GM23338 (cell line): ENCODE measurements around the gene PURA. TPM values are rescaled to one million over a fixed set of nuclear protein-coding genes. Genes with fewer than 3 reads are reported as not detected.

Source experiments
- ATAC-seq: fragments of 200-7000 bp; cut with Tn5 transposase; 3 replicates; pipeline ENCODE4 v1.9.1; 2020
- DNase-seq: peaks from one replicate; pipeline ENCODE4 v3.0.0-alpha.2; 2015; ENCODE audit warnings: low spot score
- H2AFZ ChIP-seq: fragments of 200-600 bp; sonication (generic); 2 replicates; pipeline ENCODE4 v1.8.0; 2016; ENCODE audit warnings: antibody characterized with exemption, mild to moderate bottlenecking, moderate library complexity
- H3F3A ChIP-seq: fragments of 200-600 bp; sonication (generic); replicated peaks from 2 replicates; pipeline ENCODE4 v1.8.0; 2017; ENCODE audit warnings: antibody characterized with exemption, mixed run types, low read depth
- H3K27ac ChIP-seq: fragments of 200-600 bp; sonication (generic); 2 replicates; pipeline ENCODE4 v1.6.1; 2016; ENCODE audit warnings: low read depth
- H3K27me3 ChIP-seq: fragments of 200-600 bp; sonication (generic); 2 replicates; pipeline ENCODE4 v1.8.0; 2016; ENCODE audit warnings: mild to moderate bottlenecking, mixed run types, moderate library complexity; ENCODE audit not compliant: insufficient read depth
- H3K36me3 ChIP-seq: fragments of 200-600 bp; sonication (generic); 2 replicates; pipeline ENCODE4 v1.8.0; 2016; ENCODE audit warnings: mild to moderate bottlenecking; ENCODE audit not compliant: insufficient read depth
- H3K4me1 ChIP-seq: fragments of 200-600 bp; sonication (generic); 2 replicates; pipeline ENCODE4 v1.8.0; 2016; ENCODE audit warnings: mild to moderate bottlenecking, moderate library complexity; ENCODE audit not compliant: insufficient read depth
- H3K4me2 ChIP-seq: fragments of 200-600 bp; sonication (generic); 2 replicates; pipeline ENCODE4 v1.7.1; 2017; ENCODE audit warnings: mixed run types
- H3K4me3 ChIP-seq: fragments of 200-600 bp; sonication (generic); 2 replicates; pipeline ENCODE4 v1.6.1; 2016; ENCODE audit warnings: mixed run types
- H3K79me2 ChIP-seq: fragments of 200-600 bp; sonication (generic); replicated peaks from 2 replicates; pipeline ENCODE4 v1.8.0; 2017; ENCODE audit warnings: mild to moderate bottlenecking; ENCODE audit not compliant: insufficient read depth
- H3K9me2 ChIP-seq: fragments of 200-600 bp; sonication (generic); 2 replicates; pipeline ENCODE4 v1.8.0; 2017; ENCODE audit not compliant: insufficient read depth
- H4K20me1 ChIP-seq: fragments of 200-600 bp; sonication (generic); replicated peaks from 2 replicates; pipeline ENCODE4 v1.8.0; 2017; ENCODE audit warnings: mild to moderate bottlenecking; ENCODE audit not compliant: insufficient read depth
- H3K27ac Mint-ChIP-seq: 2 replicates; pipeline ENCODE4 v1.8.0; 2020; ENCODE audit warnings: inconsistent platforms, mild to moderate bottlenecking, moderate library complexity, mixed read lengths
- H3K27me3 Mint-ChIP-seq: 3 replicates; pipeline ENCODE4 v1.8.0; 2022; ENCODE audit warnings: low read depth, mild to moderate bottlenecking, moderate library complexity, mixed read lengths, inconsistent platforms; ENCODE audit not compliant: insufficient read depth, poor library complexity
- H3K36me3 Mint-ChIP-seq: 3 replicates; pipeline ENCODE4 v1.8.0; 2021; ENCODE audit warnings: low read depth, mild to moderate bottlenecking, inconsistent platforms, moderate library complexity, mixed read lengths
- H3K4me1 Mint-ChIP-seq: 3 replicates; pipeline ENCODE4 v1.8.0; 2020; ENCODE audit warnings: mild to moderate bottlenecking, inconsistent platforms, mixed read lengths
- H3K4me3 Mint-ChIP-seq: 3 replicates; pipeline ENCODE4 v1.8.0; 2021; ENCODE audit warnings: moderate library complexity, mild to moderate bottlenecking, inconsistent platforms, mixed read lengths
- H3K9me3 Mint-ChIP-seq: 3 replicates; pipeline ENCODE4 v1.8.0; 2020; ENCODE audit warnings: moderate library complexity, mild to moderate bottlenecking, inconsistent platforms, mixed read lengths
- EZH2phosphoT487 ChIP-seq: fragments of 200-600 bp; sonication (generic); IDR thresholded peaks from one replicate; pipeline ENCODE4 v1.8.1; 2018; ENCODE audit warnings: antibody characterized with exemption; ENCODE audit not compliant: unreplicated experiment
- JUNB ChIP-seq: IDR thresholded peaks from one replicate; pipeline ENCODE4 v1.6.1; 2016; ENCODE audit warnings: antibody characterized with exemption; ENCODE audit not compliant: unreplicated experiment
- POLR2AphosphoS5 ChIP-seq: IDR thresholded peaks from 2 replicates; pipeline ENCODE4 v1.6.1; 2016; ENCODE audit warnings: antibody characterized with exemption, low read depth
- ZNF114 ChIP-seq: fragments of 250-450 bp; sonication (Bioruptor Pico); IDR thresholded peaks from 2 replicates; pipeline ENCODE4 v1.5.0; 2020; ENCODE audit warnings: mild to moderate bottlenecking, moderate library complexity
- ZNF331 ChIP-seq: fragments of 250-450 bp; sonication (Bioruptor Pico); IDR thresholded peaks from 2 replicates; pipeline ENCODE4 v1.5.0; 2020; ENCODE audit warnings: low read depth, mild to moderate bottlenecking, moderate library complexity
- polyA plus RNA-seq: library from polyadenylated mRNA; unstranded; fragments of >200 nt; fragmentation: Nextera tagmentation; extraction: Ambion mirVana; gene quantifications from 2 replicates; pipeline ENCODE4 v1.2.1, GENCODE V29; 2016
- total RNA-seq: library from RNA; depleted of rRNA; stranded (reverse); fragments of >200 nt; shearing (Covaris generic); gene quantifications from 2 replicates; pipeline ENCODE4 v1.2.3, GENCODE V29; 2014
- TF ChIP-seq, protein P1 (sequence below): fragments of 250-450 bp; sonication (Bioruptor Pico); IDR thresholded peaks from 2 replicates; pipeline ENCODE4 v1.5.0; 2020; ENCODE audit warnings: mild to moderate bottlenecking, moderate library complexity
- TF ChIP-seq, protein P2 (sequence below), 2 experiments: fragments of 200-600 bp in 1 of 2; sonication (generic) in 1 of 2; conservative IDR thresholded peaks; 2 replicates each; pipeline versions ENCODE4 v1.5.1 to v1.6.1; 2016 to 2017; ENCODE audit warnings: antibody characterized with exemption in 2 of 2, low read depth in 2 of 2, mild to moderate bottlenecking in 2 of 2, moderate library complexity in 1 of 2
- TF ChIP-seq, protein P3 (sequence below): IDR thresholded peaks from one replicate; pipeline ENCODE4 v1.6.1; 2018; ENCODE audit warnings: antibody characterized with exemption; ENCODE audit not compliant: unreplicated experiment
- TF ChIP-seq, protein P4 (sequence below): IDR thresholded peaks from 2 replicates; pipeline ENCODE4 v1.6.1; 2016; ENCODE audit warnings: antibody characterized with exemption

The PURA gene
- total and polyA plus RNA-seq, 2 experiments from 2014 or later, result 1.5 to 2.3 TPM

DNA sequence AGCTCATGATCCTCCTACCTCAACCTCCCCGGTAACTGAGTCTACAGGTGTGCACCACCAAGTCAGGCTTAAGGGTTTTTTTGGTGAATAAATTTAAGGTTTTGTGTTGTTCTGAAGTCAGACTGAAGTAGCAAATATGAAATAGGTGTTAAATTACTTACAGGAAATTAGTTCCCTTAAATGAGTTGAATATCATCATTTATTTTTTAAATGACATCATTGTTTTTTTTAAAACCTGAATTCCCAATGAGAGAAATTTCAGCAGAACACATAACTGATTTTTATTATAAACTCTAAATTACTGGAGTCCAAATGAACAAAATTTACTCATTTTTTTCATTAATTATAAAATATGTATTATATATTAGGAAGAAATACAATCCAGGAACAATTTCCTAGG is 37.8 kb upstream of the PURA start (continued):
- TF ChIP-seq, protein P1, sequence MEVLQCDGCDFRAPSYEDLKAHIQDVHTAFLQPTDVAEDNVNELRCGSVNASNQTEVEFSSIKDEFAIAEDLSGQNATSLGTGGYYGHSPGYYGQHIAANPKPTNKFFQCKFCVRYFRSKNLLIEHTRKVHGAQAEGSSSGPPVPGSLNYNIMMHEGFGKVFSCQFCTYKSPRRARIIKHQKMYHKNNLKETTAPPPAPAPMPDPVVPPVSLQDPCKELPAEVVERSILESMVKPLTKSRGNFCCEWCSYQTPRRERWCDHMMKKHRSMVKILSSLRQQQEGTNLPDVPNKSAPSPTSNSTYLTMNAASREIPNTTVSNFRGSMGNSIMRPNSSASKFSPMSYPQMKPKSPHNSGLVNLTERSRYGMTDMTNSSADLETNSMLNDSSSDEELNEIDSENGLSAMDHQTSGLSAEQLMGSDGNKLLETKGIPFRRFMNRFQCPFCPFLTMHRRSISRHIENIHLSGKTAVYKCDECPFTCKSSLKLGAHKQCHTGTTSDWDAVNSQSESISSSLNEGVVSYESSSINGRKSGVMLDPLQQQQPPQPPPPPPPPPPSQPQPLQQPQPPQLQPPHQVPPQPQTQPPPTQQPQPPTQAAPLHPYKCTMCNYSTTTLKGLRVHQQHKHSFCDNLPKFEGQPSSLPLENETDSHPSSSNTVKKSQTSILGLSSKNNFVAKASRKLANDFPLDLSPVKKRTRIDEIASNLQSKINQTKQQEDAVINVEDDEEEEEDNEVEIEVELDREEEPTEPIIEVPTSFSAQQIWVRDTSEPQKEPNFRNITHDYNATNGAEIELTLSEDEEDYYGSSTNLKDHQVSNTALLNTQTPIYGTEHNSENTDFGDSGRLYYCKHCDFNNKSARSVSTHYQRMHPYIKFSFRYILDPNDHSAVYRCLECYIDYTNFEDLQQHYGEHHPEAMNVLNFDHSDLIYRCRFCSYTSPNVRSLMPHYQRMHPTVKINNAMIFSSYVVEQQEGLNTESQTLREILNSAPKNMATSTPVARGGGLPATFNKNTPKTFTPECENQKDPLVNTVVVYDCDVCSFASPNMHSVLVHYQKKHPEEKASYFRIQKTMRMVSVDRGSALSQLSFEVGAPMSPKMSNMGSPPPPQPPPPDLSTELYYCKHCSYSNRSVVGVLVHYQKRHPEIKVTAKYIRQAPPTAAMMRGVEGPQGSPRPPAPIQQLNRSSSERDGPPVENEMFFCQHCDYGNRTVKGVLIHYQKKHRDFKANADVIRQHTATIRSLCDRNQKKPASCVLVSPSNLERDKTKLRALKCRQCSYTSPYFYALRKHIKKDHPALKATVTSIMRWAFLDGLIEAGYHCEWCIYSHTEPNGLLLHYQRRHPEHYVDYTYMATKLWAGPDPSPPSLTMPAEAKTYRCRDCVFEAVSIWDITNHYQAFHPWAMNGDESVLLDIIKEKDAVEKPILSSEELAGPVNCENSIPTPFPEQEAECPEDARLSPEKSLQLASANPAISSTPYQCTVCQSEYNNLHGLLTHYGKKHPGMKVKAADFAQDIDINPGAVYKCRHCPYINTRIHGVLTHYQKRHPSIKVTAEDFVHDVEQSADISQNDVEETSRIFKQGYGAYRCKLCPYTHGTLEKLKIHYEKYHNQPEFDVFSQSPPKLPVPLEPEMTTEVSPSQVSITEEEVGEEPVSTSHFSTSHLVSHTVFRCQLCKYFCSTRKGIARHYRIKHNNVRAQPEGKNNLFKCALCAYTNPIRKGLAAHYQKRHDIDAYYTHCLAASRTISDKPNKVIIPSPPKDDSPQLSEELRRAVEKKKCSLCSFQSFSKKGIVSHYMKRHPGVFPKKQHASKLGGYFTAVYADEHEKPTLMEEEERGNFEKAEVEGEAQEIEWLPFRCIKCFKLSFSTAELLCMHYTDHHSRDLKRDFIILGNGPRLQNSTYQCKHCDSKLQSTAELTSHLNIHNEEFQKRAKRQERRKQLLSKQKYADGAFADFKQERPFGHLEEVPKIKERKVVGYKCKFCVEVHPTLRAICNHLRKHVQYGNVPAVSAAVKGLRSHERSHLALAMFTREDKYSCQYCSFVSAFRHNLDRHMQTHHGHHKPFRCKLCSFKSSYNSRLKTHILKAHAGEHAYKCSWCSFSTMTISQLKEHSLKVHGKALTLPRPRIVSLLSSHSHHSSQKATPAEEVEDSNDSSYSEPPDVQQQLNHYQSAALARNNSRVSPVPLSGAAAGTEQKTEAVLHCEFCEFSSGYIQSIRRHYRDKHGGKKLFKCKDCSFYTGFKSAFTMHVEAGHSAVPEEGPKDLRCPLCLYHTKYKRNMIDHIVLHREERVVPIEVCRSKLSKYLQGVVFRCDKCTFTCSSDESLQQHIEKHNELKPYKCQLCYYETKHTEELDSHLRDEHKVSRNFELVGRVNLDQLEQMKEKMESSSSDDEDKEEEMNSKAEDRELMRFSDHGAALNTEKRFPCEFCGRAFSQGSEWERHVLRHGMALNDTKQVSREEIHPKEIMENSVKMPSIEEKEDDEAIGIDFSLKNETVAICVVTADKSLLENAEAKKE (CRISPR knock-in tag), result no peak

DNA sequence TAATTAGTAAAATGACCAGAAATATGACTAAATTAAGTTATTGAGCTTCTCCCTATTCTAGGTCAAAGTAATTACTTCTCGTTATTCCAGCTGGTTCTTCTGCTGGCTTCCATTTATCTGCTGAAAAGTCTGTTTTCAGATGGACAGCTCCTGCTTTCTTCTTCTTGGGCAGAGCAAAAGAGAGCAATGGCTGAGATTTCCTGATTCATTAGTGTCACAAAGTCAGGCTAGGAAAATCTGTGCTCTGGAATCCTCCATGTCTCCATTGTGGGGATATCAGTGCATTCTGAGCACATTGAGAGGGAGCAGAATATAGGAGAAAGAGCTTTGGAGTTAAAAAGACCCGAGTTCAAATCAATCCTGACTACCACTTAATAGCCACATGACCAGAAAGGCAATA is 37.1 kb upstream of the PURA start:
- Histone ChIP-seq H3F3A (no peaks in the 10 kb centered on the region), H4K20me1 (no peaks in the 10 kb centered on the region), H3K27ac (no peak overlapping the region), H3K4me3 (no peak overlapping the region), H3K4me2 (no peak overlapping the region), H2AFZ (no peak overlapping the region), H3K27me3 (0 out of 2 replicates have a peak, but pooled peaks cover 3% of the 10 kb centered on the region), H3K9me2 (no peaks in the 10 kb centered on the region), H3K79me2 (no peaks in the 10 kb centered on the region), H3K36me3 (no peaks in the 10 kb centered on the region), H3K4me1 (no peaks in the 10 kb centered on the region)
- H3K36me3 Mint-ChIP-seq, result no peaks in the 10 kb centered on the region
- DNase-seq (no peak), ATAC-seq (no peak)
- TF ChIP-seq, protein P2, sequence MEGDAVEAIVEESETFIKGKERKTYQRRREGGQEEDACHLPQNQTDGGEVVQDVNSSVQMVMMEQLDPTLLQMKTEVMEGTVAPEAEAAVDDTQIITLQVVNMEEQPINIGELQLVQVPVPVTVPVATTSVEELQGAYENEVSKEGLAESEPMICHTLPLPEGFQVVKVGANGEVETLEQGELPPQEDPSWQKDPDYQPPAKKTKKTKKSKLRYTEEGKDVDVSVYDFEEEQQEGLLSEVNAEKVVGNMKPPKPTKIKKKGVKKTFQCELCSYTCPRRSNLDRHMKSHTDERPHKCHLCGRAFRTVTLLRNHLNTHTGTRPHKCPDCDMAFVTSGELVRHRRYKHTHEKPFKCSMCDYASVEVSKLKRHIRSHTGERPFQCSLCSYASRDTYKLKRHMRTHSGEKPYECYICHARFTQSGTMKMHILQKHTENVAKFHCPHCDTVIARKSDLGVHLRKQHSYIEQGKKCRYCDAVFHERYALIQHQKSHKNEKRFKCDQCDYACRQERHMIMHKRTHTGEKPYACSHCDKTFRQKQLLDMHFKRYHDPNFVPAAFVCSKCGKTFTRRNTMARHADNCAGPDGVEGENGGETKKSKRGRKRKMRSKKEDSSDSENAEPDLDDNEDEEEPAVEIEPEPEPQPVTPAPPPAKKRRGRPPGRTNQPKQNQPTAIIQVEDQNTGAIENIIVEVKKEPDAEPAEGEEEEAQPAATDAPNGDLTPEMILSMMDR (conservative IDR thresholded peaks at IDR 0.05; ENCODE audit: low read depth in 2 of 2), result no peak
- TF ChIP-seq POLR2AphosphoS5 (no peak), ZNF331 (CRISPR knock-in tag) (no peak), JUNB (no peak), EZH2phosphoT487 (no peak), ZNF114 (no peak)
- TF ChIP-seq, protein P3, sequence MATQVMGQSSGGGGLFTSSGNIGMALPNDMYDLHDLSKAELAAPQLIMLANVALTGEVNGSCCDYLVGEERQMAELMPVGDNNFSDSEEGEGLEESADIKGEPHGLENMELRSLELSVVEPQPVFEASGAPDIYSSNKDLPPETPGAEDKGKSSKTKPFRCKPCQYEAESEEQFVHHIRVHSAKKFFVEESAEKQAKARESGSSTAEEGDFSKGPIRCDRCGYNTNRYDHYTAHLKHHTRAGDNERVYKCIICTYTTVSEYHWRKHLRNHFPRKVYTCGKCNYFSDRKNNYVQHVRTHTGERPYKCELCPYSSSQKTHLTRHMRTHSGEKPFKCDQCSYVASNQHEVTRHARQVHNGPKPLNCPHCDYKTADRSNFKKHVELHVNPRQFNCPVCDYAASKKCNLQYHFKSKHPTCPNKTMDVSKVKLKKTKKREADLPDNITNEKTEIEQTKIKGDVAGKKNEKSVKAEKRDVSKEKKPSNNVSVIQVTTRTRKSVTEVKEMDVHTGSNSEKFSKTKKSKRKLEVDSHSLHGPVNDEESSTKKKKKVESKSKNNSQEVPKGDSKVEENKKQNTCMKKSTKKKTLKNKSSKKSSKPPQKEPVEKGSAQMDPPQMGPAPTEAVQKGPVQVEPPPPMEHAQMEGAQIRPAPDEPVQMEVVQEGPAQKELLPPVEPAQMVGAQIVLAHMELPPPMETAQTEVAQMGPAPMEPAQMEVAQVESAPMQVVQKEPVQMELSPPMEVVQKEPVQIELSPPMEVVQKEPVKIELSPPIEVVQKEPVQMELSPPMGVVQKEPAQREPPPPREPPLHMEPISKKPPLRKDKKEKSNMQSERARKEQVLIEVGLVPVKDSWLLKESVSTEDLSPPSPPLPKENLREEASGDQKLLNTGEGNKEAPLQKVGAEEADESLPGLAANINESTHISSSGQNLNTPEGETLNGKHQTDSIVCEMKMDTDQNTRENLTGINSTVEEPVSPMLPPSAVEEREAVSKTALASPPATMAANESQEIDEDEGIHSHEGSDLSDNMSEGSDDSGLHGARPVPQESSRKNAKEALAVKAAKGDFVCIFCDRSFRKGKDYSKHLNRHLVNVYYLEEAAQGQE, result peak; percentile 14
- TF ChIP-seq, protein P4, sequence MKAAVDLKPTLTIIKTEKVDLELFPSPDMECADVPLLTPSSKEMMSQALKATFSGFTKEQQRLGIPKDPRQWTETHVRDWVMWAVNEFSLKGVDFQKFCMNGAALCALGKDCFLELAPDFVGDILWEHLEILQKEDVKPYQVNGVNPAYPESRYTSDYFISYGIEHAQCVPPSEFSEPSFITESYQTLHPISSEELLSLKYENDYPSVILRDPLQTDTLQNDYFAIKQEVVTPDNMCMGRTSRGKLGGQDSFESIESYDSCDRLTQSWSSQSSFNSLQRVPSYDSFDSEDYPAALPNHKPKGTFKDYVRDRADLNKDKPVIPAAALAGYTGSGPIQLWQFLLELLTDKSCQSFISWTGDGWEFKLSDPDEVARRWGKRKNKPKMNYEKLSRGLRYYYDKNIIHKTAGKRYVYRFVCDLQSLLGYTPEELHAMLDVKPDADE, result no peak
- no peaks in the 10 kb centered on the region for H3K27me3 Mint-ChIP-seq
- H3K4me1 Mint-ChIP-seq, result no peaks in the 10 kb centered on the region
- H3K27ac Mint-ChIP-seq, result no peak overlapping the region
- H3K4me3 Mint-ChIP-seq, result no peak overlapping the region
- no peaks in the 10 kb centered on the region for H3K9me3 Mint-ChIP-seq
